Smooth muscle cell (in vitro differentiated cells): ENCODE results near the gene EYA2. TPM values are rescaled to one million over a fixed set of nuclear protein-coding genes. Genes with fewer than 3 reads are reported as not detected.

Source experiments
- DNase-seq: peaks from one replicate; lab custom pipeline; 2025; ENCODE audit not compliant: unreplicated experiment; lab: John Stamatoyannopoulos, UW
- H2AFZ ChIP-seq: fragments of 200-600 bp; sonication (generic); 2 replicates; pipeline ENCODE4 v1.6.0; 2016; ENCODE audit warnings: antibody characterized with exemption, low read depth, mild to moderate bottlenecking
- H3F3A ChIP-seq: fragments of 200-600 bp; sonication (generic); 2 replicates; pipeline ENCODE4 v1.6.0; 2017; ENCODE audit warnings: antibody characterized with exemption, low read depth
- H3K27ac ChIP-seq: fragments of 200-600 bp; sonication (generic); 2 replicates; pipeline ENCODE4 v1.5.1; 2016; ENCODE audit warnings: low read depth, mild to moderate bottlenecking
- H3K27me3 ChIP-seq: fragments of 200-600 bp; sonication (generic); 2 replicates; pipeline ENCODE4 v1.6.1; 2016; ENCODE audit warnings: low read depth, mild to moderate bottlenecking
- H3K36me3 ChIP-seq: fragments of 200-600 bp; sonication (generic); 2 replicates; pipeline ENCODE4 v1.5.1; 2016; ENCODE audit warnings: low read depth
- H3K4me1 ChIP-seq: fragments of 200-600 bp; sonication (generic); 2 replicates; pipeline ENCODE4 v1.5.1; 2016; ENCODE audit warnings: low read depth
- H3K4me2 ChIP-seq: fragments of 200-600 bp; sonication (generic); 2 replicates; pipeline ENCODE4 v1.6.0; 2016; ENCODE audit warnings: mild to moderate bottlenecking
- H3K4me3 ChIP-seq: fragments of 200-600 bp; sonication (generic); 2 replicates; pipeline ENCODE4 v1.5.1; 2016; ENCODE audit warnings: mild to moderate bottlenecking
- H3K79me2 ChIP-seq: fragments of 200-600 bp; sonication (generic); 2 replicates; pipeline ENCODE4 v1.6.0; 2016; ENCODE audit warnings: low read depth, mild to moderate bottlenecking
- H3K9ac ChIP-seq: fragments of 200-600 bp; sonication (generic); 2 replicates; pipeline ENCODE4 v1.6.0; 2016; ENCODE audit warnings: low read depth
- H3K9me3 ChIP-seq: fragments of 200-600 bp; sonication (generic); replicated peaks from 2 replicates; pipeline ENCODE4 v1.5.1; 2016; ENCODE audit warnings: low read depth
- H4K20me1 ChIP-seq: fragments of 200-600 bp; sonication (generic); 2 replicates; pipeline ENCODE4 v1.6.0; 2016; ENCODE audit warnings: low read depth
- WGBS: methylation state at CpG from one replicate; pipeline ENCODE4 v1.1.7; 2016; ENCODE audit warnings: low lambda C conversion rate; 5-methylcytosine and 5-hydroxymethylcytosine counted together
- polyA plus RNA-seq: library from polyadenylated mRNA; unstranded; fragments of >200 nt; fragmentation: Nextera tagmentation; extraction: Ambion mirVana; gene quantifications from 2 replicates; pipeline ENCODE4 v1.2.1, GENCODE V29; 2016
- total RNA-seq: library from RNA; depleted of rRNA; stranded (reverse); fragments of >200 nt; gene quantifications from 2 replicates; pipeline ENCODE4 v1.2.3, GENCODE V29; 2014
- TF ChIP-seq, protein P1 (sequence below): fragments of 200-600 bp; sonication (generic); IDR thresholded peaks from 2 replicates; pipeline ENCODE4 v1.5.1; 2017; ENCODE audit warnings: borderline replicate concordance, mild to moderate bottlenecking, antibody characterized with exemption; ENCODE audit not compliant: insufficient read depth, poor library complexity, severe bottlenecking

Gene EYA2
- total and polyA plus RNA-seq, 2 experiments from 2014 or later, result 0.98 to 1.3 TPM

DNA sequence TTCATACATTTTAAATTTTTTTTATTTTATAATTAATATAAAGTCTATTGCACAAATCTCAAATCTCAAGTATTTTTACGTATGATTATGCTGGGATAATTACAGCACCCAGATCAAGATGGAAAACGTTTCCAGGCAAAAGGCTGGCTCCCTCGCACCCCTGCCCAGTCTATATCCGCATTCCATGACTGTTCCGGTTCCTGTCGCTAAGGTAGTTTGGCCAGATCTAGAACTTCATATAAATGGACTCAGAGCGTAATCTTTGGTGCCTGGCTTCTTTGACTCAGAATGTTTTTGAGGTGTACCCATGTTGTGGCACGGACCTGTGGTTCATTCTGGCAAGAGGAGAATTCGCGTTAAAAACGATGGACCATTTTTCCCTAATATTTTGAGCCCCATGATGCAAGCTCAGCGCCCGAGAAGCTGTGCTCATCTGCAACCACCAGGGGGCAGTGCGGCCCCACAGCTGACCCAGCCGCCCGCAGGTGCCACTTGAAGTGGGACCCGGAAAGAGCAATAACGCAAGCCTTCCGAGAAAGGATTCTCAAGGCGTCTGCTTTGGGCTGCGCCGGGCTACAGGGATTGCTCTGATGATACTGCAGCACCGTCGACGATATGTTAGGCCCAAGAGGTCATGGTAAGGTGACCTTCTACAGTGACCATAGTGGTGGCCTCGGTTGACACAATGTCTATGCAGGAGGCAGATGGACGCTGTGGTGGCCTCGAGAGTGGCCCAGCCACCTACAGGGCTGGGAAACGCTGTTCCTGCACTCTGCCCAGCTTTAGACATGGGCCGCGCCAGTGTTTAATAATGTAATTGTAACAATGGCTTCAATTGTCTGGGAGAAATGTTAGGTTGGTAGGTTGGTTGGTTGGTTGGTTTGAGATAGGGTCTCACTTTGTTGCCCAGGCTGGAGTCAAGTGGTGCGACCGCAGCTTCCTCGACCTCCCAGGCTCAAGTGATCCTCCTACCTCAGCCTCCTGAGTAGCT lies 301.7 kb downstream of the EYA2 start:
- H2AFZ ChIP-seq, result no peak overlapping the region
- no peaks in the 10 kb centered on the region for H3K79me2 ChIP-seq
- no peaks in the 10 kb centered on the region for H3F3A ChIP-seq
- peak; percentile 15 for DNase-seq
- no peaks in the 10 kb centered on the region for H3K4me1 ChIP-seq
- 45% methylated on average over 34 of the region's 34 CpGs for WGBS
- H3K9me3 ChIP-seq, result no peaks in the 10 kb centered on the region
- H3K4me2 ChIP-seq, result no peak overlapping the region
- no peaks in the 10 kb centered on the region for H3K27me3 ChIP-seq
- H3K4me3 ChIP-seq, result no peak overlapping the region
- H4K20me1 ChIP-seq, result no peaks in the 10 kb centered on the region
- H3K27ac ChIP-seq, result no peak overlapping the region
- no peak overlapping the region for H3K9ac ChIP-seq
- no peaks in the 10 kb centered on the region for H3K36me3 ChIP-seq
- TF ChIP-seq, protein P1, sequence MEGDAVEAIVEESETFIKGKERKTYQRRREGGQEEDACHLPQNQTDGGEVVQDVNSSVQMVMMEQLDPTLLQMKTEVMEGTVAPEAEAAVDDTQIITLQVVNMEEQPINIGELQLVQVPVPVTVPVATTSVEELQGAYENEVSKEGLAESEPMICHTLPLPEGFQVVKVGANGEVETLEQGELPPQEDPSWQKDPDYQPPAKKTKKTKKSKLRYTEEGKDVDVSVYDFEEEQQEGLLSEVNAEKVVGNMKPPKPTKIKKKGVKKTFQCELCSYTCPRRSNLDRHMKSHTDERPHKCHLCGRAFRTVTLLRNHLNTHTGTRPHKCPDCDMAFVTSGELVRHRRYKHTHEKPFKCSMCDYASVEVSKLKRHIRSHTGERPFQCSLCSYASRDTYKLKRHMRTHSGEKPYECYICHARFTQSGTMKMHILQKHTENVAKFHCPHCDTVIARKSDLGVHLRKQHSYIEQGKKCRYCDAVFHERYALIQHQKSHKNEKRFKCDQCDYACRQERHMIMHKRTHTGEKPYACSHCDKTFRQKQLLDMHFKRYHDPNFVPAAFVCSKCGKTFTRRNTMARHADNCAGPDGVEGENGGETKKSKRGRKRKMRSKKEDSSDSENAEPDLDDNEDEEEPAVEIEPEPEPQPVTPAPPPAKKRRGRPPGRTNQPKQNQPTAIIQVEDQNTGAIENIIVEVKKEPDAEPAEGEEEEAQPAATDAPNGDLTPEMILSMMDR, result peak; percentile 98

GRCh38 chr20:47198254-47198671 lies 303.6 kb downstream of the EYA2 start:
- 83% methylated on average over 3 of the region's 3 CpGs for WGBS

DNA sequence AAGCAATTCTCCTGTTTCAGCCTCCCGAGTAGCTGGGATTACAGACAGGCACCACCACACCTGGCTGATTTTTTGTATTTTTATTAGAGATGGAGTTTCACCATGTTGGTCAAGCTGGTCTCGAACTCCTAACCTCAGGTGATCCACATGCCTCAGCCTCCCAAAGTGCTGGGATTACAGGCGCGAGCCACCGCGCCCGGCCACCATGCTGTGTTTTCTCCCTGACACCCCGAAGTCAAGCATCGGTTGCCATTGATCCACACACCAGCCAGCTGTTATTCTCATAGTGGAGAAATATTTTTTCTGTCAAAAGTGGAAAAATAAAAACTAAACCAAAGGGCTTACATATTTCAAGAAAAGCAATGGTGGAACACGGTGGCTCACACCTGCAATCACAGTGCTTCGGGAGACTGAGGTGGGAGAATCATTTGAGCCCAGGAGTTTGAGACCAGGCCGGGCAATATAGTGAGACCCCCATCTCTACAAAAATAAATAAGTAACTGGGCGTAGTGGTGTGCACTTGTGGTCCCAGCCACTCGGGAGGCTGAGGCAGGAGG lies 304.4 kb downstream of the EYA2 start:
- Histone ChIP-seq H3K27me3 (no peaks in the 10 kb centered on the region), H3K9me3 (no peaks in the 10 kb centered on the region), H3K4me2 (no peak overlapping the region), H3K9ac (no peak overlapping the region), H3K79me2 (no peaks in the 10 kb centered on the region), H2AFZ (no peak overlapping the region), H4K20me1 (no peaks in the 10 kb centered on the region), H3K27ac (no peak overlapping the region), H3K36me3 (no peaks in the 10 kb centered on the region), H3F3A (no peaks in the 10 kb centered on the region), H3K4me3 (no peak overlapping the region), H3K4me1 (no peaks in the 10 kb centered on the region)
- DNase-seq, result no peak
- WGBS, result 93% methylated on average over 14 of the region's 14 CpGs
- TF ChIP-seq, protein P1, result no peak

More at GRCh38 chr20:47198254-47198671, 303.6 kb downstream of the EYA2 start:
- no peaks in the 10 kb centered on the region for H3F3A ChIP-seq
- no peak overlapping the region for H3K4me2 ChIP-seq
- H2AFZ ChIP-seq, result no peak overlapping the region
- H3K9ac ChIP-seq, result no peak overlapping the region
- H3K4me1 ChIP-seq, result no peaks in the 10 kb centered on the region
- no peaks in the 10 kb centered on the region for H3K9me3 ChIP-seq
- no peak for DNase-seq
- no peaks in the 10 kb centered on the region for H3K27me3 ChIP-seq
- H3K36me3 ChIP-seq, result no peaks in the 10 kb centered on the region
- no peak overlapping the region for H3K27ac ChIP-seq
- no peaks in the 10 kb centered on the region for H4K20me1 ChIP-seq
- H3K4me3 ChIP-seq, result no peak overlapping the region
- no peaks in the 10 kb centered on the region for H3K79me2 ChIP-seq
- TF ChIP-seq, protein P1, result no peak
